Measurements from ENCODE around the gene SNPH.

SNPH gene

GRCh38 chr20:1265916-1266166, 253 bp upstream of the SNPH start:
- Histone ChIP-seq H3K9ac (ENCODE audit: low read depth, low read length) (peak overlapping the region; percentile 58; the same call in 1 of the 2 replicates), H3K36me3 (ENCODE audit: insufficient read depth, low read depth, low read length) (no peaks in the 10 kb centered on the region), H3K4me3 (ENCODE audit: low read length) (peak overlapping the region; percentile 70), H3K27me3 (ENCODE audit: insufficient read depth, low read length) (peaks cover 25% of the 10 kb centered on the region), H3K27ac (ENCODE audit: low read length) (no peak overlapping the region), H3K4me1 (ENCODE audit: insufficient read depth, low read length) (0 out of 2 replicates have a peak, but pooled peaks cover 4% of the 10 kb centered on the region), H3K9me3 (ENCODE audit: insufficient read depth, low read depth, low read length) (no peaks in the 10 kb centered on the region)

GRCh38 chr20:1267161-1267560, 1.1 kb downstream of the SNPH start:
- no peaks in the 10 kb centered on the region for H3K9me3 ChIP-seq (ENCODE audit: insufficient read depth, low read depth, low read length)
- peak overlapping the region; percentile 70; the same call in 1 of the 2 replicates for H3K4me3 ChIP-seq (ENCODE audit: low read length)
- peaks cover 22% of the 10 kb centered on the region for H3K27me3 ChIP-seq (ENCODE audit: insufficient read depth, low read length)
- H3K4me1 ChIP-seq (ENCODE audit: insufficient read depth, low read length) = 0 out of 2 replicates have a peak, but pooled peaks cover 4% of the 10 kb centered on the region
- H3K27ac ChIP-seq (ENCODE audit: low read length) = no peak overlapping the region
- peak overlapping the region; percentile 40; the same call in 1 of the 2 replicates for H3K9ac ChIP-seq (ENCODE audit: low read depth, low read length)
- no peaks in the 10 kb centered on the region for H3K36me3 ChIP-seq (ENCODE audit: insufficient read depth, low read depth, low read length)

GRCh38 chr20:1267809-1268374, 1.8 kb downstream of the SNPH start:
- Histone ChIP-seq H3K27ac (ENCODE audit: low read length) (no peak overlapping the region), H3K4me3 (ENCODE audit: low read length) (0 out of 2 replicates have a peak overlapping the region, but pooled peaks have one; percentile 70), H3K27me3 (ENCODE audit: insufficient read depth, low read length) (peaks cover 22% of the 10 kb centered on the region), H3K9me3 (ENCODE audit: insufficient read depth, low read depth, low read length) (no peaks in the 10 kb centered on the region), H3K36me3 (ENCODE audit: insufficient read depth, low read depth, low read length) (no peaks in the 10 kb centered on the region), H3K4me1 (ENCODE audit: insufficient read depth, low read length) (0 out of 2 replicates have a peak, but pooled peaks cover 4% of the 10 kb centered on the region), H3K9ac (ENCODE audit: low read depth, low read length) (no peak overlapping the region; the same call in 1 of the 2 replicates)

GRCh38 chr20:1269235-1269634, 3.1 kb downstream of the SNPH start:
- H3K4me3 ChIP-seq (ENCODE audit: low read length) = no peak overlapping the region
- H3K27me3 ChIP-seq (ENCODE audit: insufficient read depth, low read length) = peaks cover 22% of the 10 kb centered on the region
- no peaks in the 10 kb centered on the region for H3K36me3 ChIP-seq (ENCODE audit: insufficient read depth, low read depth, low read length)
- no peak overlapping the region for H3K9ac ChIP-seq (ENCODE audit: low read depth, low read length)
- 0 out of 2 replicates have a peak, but pooled peaks cover 4% of the 10 kb centered on the region for H3K4me1 ChIP-seq (ENCODE audit: insufficient read depth, low read length)
- H3K27ac ChIP-seq (ENCODE audit: low read length) = no peak overlapping the region
- no peaks in the 10 kb centered on the region for H3K9me3 ChIP-seq (ENCODE audit: insufficient read depth, low read depth, low read length)

GRCh38 chr20:1269850-1270249, 3.8 kb downstream of the SNPH start:
- Histone ChIP-seq H3K27me3 (ENCODE audit: insufficient read depth, low read length) (peaks cover 22% of the 10 kb centered on the region), H3K9ac (ENCODE audit: low read depth, low read length) (no peak overlapping the region), H3K4me3 (ENCODE audit: low read length) (no peak overlapping the region), H3K9me3 (ENCODE audit: insufficient read depth, low read depth, low read length) (no peaks in the 10 kb centered on the region), H3K4me1 (ENCODE audit: insufficient read depth, low read length) (0 out of 2 replicates have a peak, but pooled peaks cover 4% of the 10 kb centered on the region), H3K36me3 (ENCODE audit: insufficient read depth, low read depth, low read length) (no peaks in the 10 kb centered on the region), H3K27ac (ENCODE audit: low read length) (no peak overlapping the region)

GRCh38 chr20:1272368-1273100, 6.4 kb downstream of the SNPH start:
- H3K4me3 ChIP-seq (ENCODE audit: low read length) = no peak overlapping the region
- H3K27me3 ChIP-seq (ENCODE audit: insufficient read depth, low read length) = peaks cover 5% of the 10 kb centered on the region
- no peak overlapping the region for H3K27ac ChIP-seq (ENCODE audit: low read length)
- no peaks in the 10 kb centered on the region for H3K36me3 ChIP-seq (ENCODE audit: insufficient read depth, low read depth, low read length)
- no peak overlapping the region for H3K9ac ChIP-seq (ENCODE audit: low read depth, low read length)
- H3K9me3 ChIP-seq (ENCODE audit: insufficient read depth, low read depth, low read length) = no peaks in the 10 kb centered on the region
- H3K4me1 ChIP-seq (ENCODE audit: insufficient read depth, low read length) = no peaks in the 10 kb centered on the region

- Histone ChIP-seq H3K36me3 (ENCODE audit: insufficient read depth, low read depth, low read length) (no peaks in the 10 kb centered on the region), H3K9ac (ENCODE audit: low read depth, low read length) (no peak overlapping the region), H3K27me3 (ENCODE audit: insufficient read depth, low read length) (no peaks in the 10 kb centered on the region), H3K4me1 (ENCODE audit: insufficient read depth, low read length) (no peaks in the 10 kb centered on the region), H3K4me3 (ENCODE audit: low read length) (no peak overlapping the region), H3K27ac (ENCODE audit: low read length) (no peak overlapping the region), H3K9me3 (ENCODE audit: insufficient read depth, low read depth, low read length) (no peaks in the 10 kb centered on the region)
These were observed 7.3 kb downstream of the SNPH start for GRCh38 chr20:1273366-1273765.

GRCh38 chr20:1274485-1275311, 8.6 kb downstream of the SNPH start:
- Histone ChIP-seq H3K9me3 (ENCODE audit: insufficient read depth, low read depth, low read length) (no peaks in the 10 kb centered on the region), H3K4me3 (ENCODE audit: low read length) (no peak overlapping the region), H3K27me3 (ENCODE audit: insufficient read depth, low read length) (no peaks in the 10 kb centered on the region), H3K36me3 (ENCODE audit: insufficient read depth, low read depth, low read length) (no peaks in the 10 kb centered on the region), H3K4me1 (ENCODE audit: insufficient read depth, low read length) (no peaks in the 10 kb centered on the region), H3K9ac (ENCODE audit: low read depth, low read length) (no peak overlapping the region), H3K27ac (ENCODE audit: low read length) (no peak overlapping the region)

GRCh38 chr20:1275919-1276318, 9.8 kb downstream of the SNPH start:
- H3K27me3 ChIP-seq (ENCODE audit: insufficient read depth, low read length) = no peaks in the 10 kb centered on the region
- no peaks in the 10 kb centered on the region for H3K36me3 ChIP-seq (ENCODE audit: insufficient read depth, low read depth, low read length)
- H3K4me1 ChIP-seq (ENCODE audit: insufficient read depth, low read length) = no peaks in the 10 kb centered on the region
- H3K27ac ChIP-seq (ENCODE audit: low read length) = no peak overlapping the region
- H3K9ac ChIP-seq (ENCODE audit: low read depth, low read length) = no peak overlapping the region
- H3K9me3 ChIP-seq (ENCODE audit: insufficient read depth, low read depth, low read length) = no peaks in the 10 kb centered on the region
- H3K4me3 ChIP-seq (ENCODE audit: low read length) = no peak overlapping the region

- no peaks in the 10 kb centered on the region for H3K36me3 ChIP-seq (ENCODE audit: insufficient read depth, low read depth, low read length)
- H3K27me3 ChIP-seq (ENCODE audit: insufficient read depth, low read length) = no peaks in the 10 kb centered on the region
- H3K4me3 ChIP-seq (ENCODE audit: low read length) = no peak overlapping the region
- H3K9me3 ChIP-seq (ENCODE audit: insufficient read depth, low read depth, low read length) = no peaks in the 10 kb centered on the region
- H3K4me1 ChIP-seq (ENCODE audit: insufficient read depth, low read length) = no peaks in the 10 kb centered on the region
- no peak overlapping the region for H3K27ac ChIP-seq (ENCODE audit: low read length)
- no peak overlapping the region for H3K9ac ChIP-seq (ENCODE audit: low read depth, low read length)
These were observed 11.6 kb downstream of the SNPH start for GRCh38 chr20:1277529-1278322.

GRCh38 chr20:1278993-1279392, 12.9 kb downstream of the SNPH start:
- H3K9ac ChIP-seq (ENCODE audit: low read depth, low read length) = no peak overlapping the region
- H3K27me3 ChIP-seq (ENCODE audit: insufficient read depth, low read length) = no peaks in the 10 kb centered on the region
- no peaks in the 10 kb centered on the region for H3K36me3 ChIP-seq (ENCODE audit: insufficient read depth, low read depth, low read length)
- no peaks in the 10 kb centered on the region for H3K4me1 ChIP-seq (ENCODE audit: insufficient read depth, low read length)
- H3K4me3 ChIP-seq (ENCODE audit: low read length) = no peak overlapping the region
- no peaks in the 10 kb centered on the region for H3K9me3 ChIP-seq (ENCODE audit: insufficient read depth, low read depth, low read length)
- no peak overlapping the region for H3K27ac ChIP-seq (ENCODE audit: low read length)

All from iPS-20b (cell line).